B cell (primary cell): ENCODE measurements around the gene MIX23. TPM values are rescaled to one million over a fixed set of nuclear protein-coding genes. Genes with fewer than 3 reads are reported as not detected.
A peak's percentile ranks its signal among the peaks of the same experiment; 100 is the strongest.

Experiments
- ATAC-seq: fragments of 200-7000 bp; cut with Tn5 transposase; one replicate; pipeline ENCODE4 v1.10.0; 2021; ENCODE audit warnings: low read depth, mild to moderate bottlenecking, moderate number of reproducible peaks, moderate library complexity
- CTCF ChIA-PET: fragments of 350-600 bp; sonication (Branson Sonifier 250); formaldehyde crosslinking; loops from one replicate; lab custom pipeline; 2021; ENCODE audit warnings: antibody characterized with exemption, inconsistent platforms; lab: Charles Lee
- POLR2A ChIA-PET: fragments of 350-600 bp; sonication (Branson Sonifier 250); formaldehyde crosslinking; loops from one replicate; lab custom pipeline; 2021; ENCODE audit warnings: antibody characterized with exemption; lab: Charles Lee
- DNase-seq: peaks from one replicate; pipeline ENCODE4 v3.0.0; 2013
- H2AFZ ChIP-seq: 2 replicates; pipeline ENCODE4 v1.6.1; 2012; ENCODE audit warnings: mild to moderate bottlenecking, low read depth, low read length; ENCODE audit not compliant: insufficient read depth, poor library complexity, severe bottlenecking
- H3K27ac ChIP-seq, 2 donors: 1 replicate in 1 of 2; 2 replicates in 1 of 2; pipeline ENCODE4 v1.5.1; 2012 to 2013; ENCODE audit warnings: low read length in 2 of 2, mild to moderate bottlenecking in 2 of 2, moderate library complexity in 1 of 2
- H3K27me3 ChIP-seq, 4 experiments: fragments of 200-600 bp in 1 of 4; sonication (generic) in 1 of 4; replicated peaks in 1 of 4; 1 replicate in 2 of 4; 2 replicates in 2 of 4; pipeline versions ENCODE4 v1.6.1 to v1.7.0; 2013 to 2016; ENCODE audit warnings: low read length in 3 of 4, mild to moderate bottlenecking in 2 of 4, mixed read lengths in 1 of 4, moderate library complexity in 1 of 4; ENCODE audit not compliant: insufficient read depth in 4 of 4, control insufficient read depth in 3 of 4; ENCODE audit errors: control extremely low read depth in 1 of 4
- H3K36me3 ChIP-seq, 2 experiments: replicated peaks in 1 of 2; 1 replicate in 1 of 2; 2 replicates in 1 of 2; pipeline versions ENCODE4 v1.6.1 to v1.7.1; 2013; ENCODE audit warnings: low read length in 1 of 2; ENCODE audit not compliant: insufficient read depth in 2 of 2, control insufficient read depth in 1 of 2; ENCODE audit errors: control extremely low read depth in 1 of 2, extremely low read depth in 1 of 2
- H3K4me1 ChIP-seq, 2 donors: fragments of 200-600 bp in 1 of 2; sonication (generic) in 1 of 2; 1 replicate in 1 of 2; 2 replicates in 1 of 2; pipeline versions ENCODE4 v1.5.1 to v1.6.1; 2013 to 2017; ENCODE audit warnings: low read length in 2 of 2; ENCODE audit not compliant: control insufficient read depth in 2 of 2, insufficient read depth in 2 of 2
- H3K4me2 ChIP-seq: replicated peaks from 2 replicates; pipeline ENCODE3; 2012; ENCODE audit warnings: mild to moderate bottlenecking, low read depth, low read length; ENCODE audit not compliant: poor library complexity, severe bottlenecking
- H3K4me3 ChIP-seq, 5 experiments: fragments of 200-600 bp in 1 of 5; sonication (generic) in 1 of 5; 1 replicate in 3 of 5; 2 replicates in 2 of 5; pipeline versions ENCODE4 v1.5.1 to v1.7.0; 2011 to 2016; ENCODE audit warnings: low read length in 4 of 5, mild to moderate bottlenecking in 4 of 5, low read depth in 2 of 5, control low read depth in 1 of 5, moderate library complexity in 1 of 5; ENCODE audit not compliant: insufficient read depth in 1 of 5; ENCODE audit errors: control extremely low read depth in 1 of 5, extremely low read depth in 1 of 5
- H3K79me2 ChIP-seq: fragments of 200-600 bp; sonication (generic); one replicate; pipeline ENCODE4 v1.6.0; 2016; ENCODE audit warnings: low read length; ENCODE audit not compliant: control insufficient read depth, insufficient read depth
- H3K9ac ChIP-seq: fragments of 200-600 bp; sonication (generic); 2 replicates; pipeline ENCODE4 v1.6.1; 2017; ENCODE audit warnings: mild to moderate bottlenecking, low read length, moderate library complexity
- H3K9me3 ChIP-seq, 3 donors: one replicate each; pipeline versions ENCODE4 v1.6.1 to v1.7.1; 2013; ENCODE audit warnings: low read length in 2 of 3; ENCODE audit not compliant: control insufficient read depth in 2 of 3, insufficient read depth in 1 of 3; ENCODE audit errors: control extremely low read depth in 1 of 3
- H4K20me1 ChIP-seq: 2 replicates; pipeline ENCODE4 v1.6.0; 2012; ENCODE audit warnings: mild to moderate bottlenecking, low read length; ENCODE audit not compliant: insufficient read depth, control insufficient read depth, poor library complexity, severe bottlenecking
- H3K27ac Mint-ChIP-seq: one replicate; pipeline ENCODE4 v1.8.0; 2021; ENCODE audit warnings: mixed read lengths
- H3K27me3 Mint-ChIP-seq: one replicate; pipeline ENCODE4 v1.8.0; 2021; ENCODE audit warnings: mixed read lengths
- H3K4me1 Mint-ChIP-seq: one replicate; pipeline ENCODE4 v1.8.0; 2021; ENCODE audit warnings: mixed read lengths
- H3K4me3 Mint-ChIP-seq: one replicate; pipeline ENCODE4 v1.8.0; 2021; ENCODE audit warnings: mixed read lengths
- H3K9me3 Mint-ChIP-seq: one replicate; pipeline ENCODE4 v1.8.0; 2022; ENCODE audit warnings: mixed read lengths; ENCODE audit not compliant: insufficient read depth
- CTCF ChIP-seq: fragments of 200-600 bp; IDR thresholded peaks from one replicate; pipeline ENCODE4 v1.8.0; 2022; ENCODE audit warnings: antibody characterized with exemption, mild to moderate bottlenecking
- EZH2 ChIP-seq: IDR thresholded peaks from 2 replicates; pipeline ENCODE4 v1.6.1; 2012; ENCODE audit warnings: borderline replicate concordance, low read depth, mild to moderate bottlenecking, moderate library complexity, low read length; ENCODE audit not compliant: insufficient read depth, poor library complexity, severe bottlenecking
- WGBS: methylation state at CpG from one replicate; pipeline ENCODE4 v1.1.5; 2013; ENCODE audit warnings: missing lambda C conversion rate; ENCODE audit not compliant: insufficient coverage; 5-methylcytosine and 5-hydroxymethylcytosine counted together
- intact Hi-C: fragments of 100-400 bp; cut with micrococcal nuclease; formaldehyde crosslinking; loops from one replicate; pipeline ENCODE4 v1.10.0; 2022
- polyA plus RNA-seq: library from polyadenylated mRNA; depleted of rRNA; stranded (reverse); fragments of >200 nt; gene quantifications from 2 replicates; pipeline ENCODE4 v1.2.3, GENCODE V29; 2012
- total RNA-seq, 2 donors: library from RNA; stranded (reverse); fragments of 120-200 nt in 1 of 2; gene quantifications; 1 replicate in 1 of 2; 2 replicates in 1 of 2; pipeline versions ENCODE4 v1.2.3 to v1.2.4, GENCODE V29; 2013 to 2022

Gene MIX23
- total and polyA plus RNA-seq, 2 donors (not counting 1 experiment from before 2014, with no cell fraction given) = 9.2 to 33.1 TPM

DNA sequence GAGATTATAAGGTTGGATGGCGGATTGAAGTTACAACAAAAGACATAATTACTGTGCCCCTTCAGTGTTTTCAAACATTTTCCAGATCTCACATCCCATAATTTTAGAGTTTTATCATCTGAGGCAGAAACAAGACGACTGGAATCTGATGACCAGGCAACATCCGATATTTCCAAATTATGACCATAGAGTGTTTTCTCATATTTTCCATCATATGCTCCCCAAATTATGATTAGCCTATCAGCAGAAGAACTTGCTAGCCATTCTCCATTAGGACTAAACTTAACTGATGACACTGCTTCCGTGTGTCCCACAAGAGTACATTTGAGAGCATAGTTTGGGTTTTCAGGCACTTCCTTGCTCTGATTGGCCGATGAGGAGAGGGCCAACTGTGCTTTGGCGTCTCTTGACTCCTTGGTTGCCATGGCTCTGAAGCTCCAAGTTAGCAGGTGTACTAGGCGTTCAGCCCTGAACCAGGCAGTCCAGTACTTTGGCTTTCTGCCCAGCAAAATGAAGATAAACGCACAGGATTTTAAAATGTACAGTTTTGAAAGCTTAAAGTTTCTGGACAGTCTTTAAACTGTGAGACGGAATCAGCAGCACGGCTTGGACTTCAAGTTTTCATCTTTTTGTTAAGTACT lies 32.2 kb upstream of the MIX23 start:
- ATAC-seq = peak; percentile 10
- H3K9me3 Mint-ChIP-seq = no peaks in the 10 kb centered on the region
- peaks cover 58% of the 10 kb centered on the region for H3K4me1 Mint-ChIP-seq
- peak overlapping the region; percentile 73 for H2AFZ ChIP-seq
- ChIA-PET CTCF (interaction anchor here (0.6 to 3.1 kb wide), 7 partner anchors 9 to 314 kb away, joined by 3 to 20 read pairs (median 4); partner anchors contain the start of genes FAM162A and MIX23), POLR2A (interaction anchor here (2.2 kb wide), 1 partner anchor 31 kb away, joined by 25 read pairs; the partner anchor contains the start of genes FAM162A and MIX23)
- peak overlapping the region; percentile 93 for H3K9ac ChIP-seq
- DNase-seq = peak; percentile 70
- WGBS = 30% methylated on average over 10 of the region's 10 CpGs
- H3K79me2 ChIP-seq = peaks cover 71% of the 10 kb centered on the region
- TF ChIP-seq EZH2 = no peak
- no peak for TF ChIP-seq CTCF
- H3K36me3 ChIP-seq = peaks cover 2 to 16% of the 10 kb centered on the region in 2 experiments
- no peaks in the 10 kb centered on the region for H3K27me3 ChIP-seq
- H3K9me3 ChIP-seq = no peaks in the 10 kb centered on the region
- intact Hi-C loops = loop anchor here (5.0 kb wide), 1 partner anchor 787 kb away; the partner anchor contains the start of gene SEC22A
- no peaks in the 10 kb centered on the region for H3K27me3 Mint-ChIP-seq
- H3K4me3 Mint-ChIP-seq = peak overlapping the region; percentile 100
- peak overlapping the region; percentile 100 for H3K27ac Mint-ChIP-seq
- H3K27ac ChIP-seq = peak overlapping the region; percentile 87 to 97
- H4K20me1 ChIP-seq = no peaks in the 10 kb centered on the region
- H3K4me2 ChIP-seq = peak overlapping the region; percentile 72
- peaks cover 20 to 34% of the 10 kb centered on the region in 2 donors for H3K4me1 ChIP-seq
- peak overlapping the region; percentile 74 to 98 (median 83) for H3K4me3 ChIP-seq

GRCh38 chr3:122414391-122414790 lies 31.4 kb upstream of the MIX23 start:
- H3K27ac Mint-ChIP-seq = peak overlapping the region; percentile 100
- Histone ChIP-seq H3K9me3 (no peaks in the 10 kb centered on the region), H4K20me1 (no peaks in the 10 kb centered on the region), H3K27me3 (no peaks in the 10 kb centered on the region), H3K9ac (no peak overlapping the region), H3K36me3 (peaks cover 2 to 16% of the 10 kb centered on the region in 2 experiments), H2AFZ (no peak overlapping the region), H3K4me2 (peak overlapping the region; percentile 72), H3K4me1 (peaks cover 29 to 42% of the 10 kb centered on the region in 2 donors), H3K27ac (peak overlapping the region in 1 of 2 donors; percentile 97), H3K79me2 (peaks cover 74% of the 10 kb centered on the region), H3K4me3 (no peak overlapping the region)
- TF ChIP-seq EZH2 = no peak
- no peak for TF ChIP-seq CTCF
- intact Hi-C loops = no loop called here
- H3K4me1 Mint-ChIP-seq = peaks cover 61% of the 10 kb centered on the region
- ATAC-seq = no peak
- ChIA-PET CTCF (no interaction called here), POLR2A (no interaction called here)
- H3K4me3 Mint-ChIP-seq = peak overlapping the region; percentile 100
- no peaks in the 10 kb centered on the region for H3K9me3 Mint-ChIP-seq
- DNase-seq = no peak
- no peaks in the 10 kb centered on the region for H3K27me3 Mint-ChIP-seq
- WGBS = no CpG with 5 or more reads among the region's 3 CpGs
